ENCODE data around the gene ATP10A.

DNA sequence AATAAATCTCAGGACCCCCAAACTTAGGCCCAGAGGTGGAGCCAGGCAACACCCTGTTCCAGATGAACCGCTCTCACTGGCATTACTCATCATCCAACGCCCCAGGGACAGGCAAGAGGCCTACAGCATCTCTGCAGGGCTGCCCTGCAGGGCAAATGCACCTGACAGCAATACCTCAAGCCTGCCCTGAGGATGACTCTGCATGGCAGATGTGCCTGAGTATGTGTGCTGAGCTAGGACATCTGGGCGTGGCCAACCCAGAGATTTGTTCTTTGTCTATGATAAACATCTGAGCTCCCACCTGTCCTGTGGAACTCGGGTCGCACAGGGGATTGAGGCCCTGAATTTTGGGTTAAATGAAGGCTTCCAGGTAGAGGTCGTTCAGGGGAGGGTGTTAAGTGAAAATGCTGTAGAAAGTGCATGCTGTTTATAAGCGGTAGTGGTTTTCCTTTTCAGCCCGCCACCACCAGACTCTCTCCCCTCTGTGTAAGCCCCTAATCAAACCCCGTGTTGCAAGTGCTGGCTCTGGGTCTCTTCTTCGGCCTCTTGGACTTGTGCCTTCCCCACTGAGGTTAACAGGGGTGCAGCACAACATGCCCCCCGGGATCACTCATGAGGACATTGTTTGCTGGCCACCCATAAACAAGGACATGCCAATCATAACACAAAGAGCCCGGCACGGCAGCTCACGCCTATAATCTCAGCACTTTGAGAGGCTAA lies 92.3 kb downstream of the ATP10A start:
- no peak for TF ChIP-seq EP300 (IDR thresholded peaks at IDR 0.05)
- TF ChIP-seq, protein P1, sequence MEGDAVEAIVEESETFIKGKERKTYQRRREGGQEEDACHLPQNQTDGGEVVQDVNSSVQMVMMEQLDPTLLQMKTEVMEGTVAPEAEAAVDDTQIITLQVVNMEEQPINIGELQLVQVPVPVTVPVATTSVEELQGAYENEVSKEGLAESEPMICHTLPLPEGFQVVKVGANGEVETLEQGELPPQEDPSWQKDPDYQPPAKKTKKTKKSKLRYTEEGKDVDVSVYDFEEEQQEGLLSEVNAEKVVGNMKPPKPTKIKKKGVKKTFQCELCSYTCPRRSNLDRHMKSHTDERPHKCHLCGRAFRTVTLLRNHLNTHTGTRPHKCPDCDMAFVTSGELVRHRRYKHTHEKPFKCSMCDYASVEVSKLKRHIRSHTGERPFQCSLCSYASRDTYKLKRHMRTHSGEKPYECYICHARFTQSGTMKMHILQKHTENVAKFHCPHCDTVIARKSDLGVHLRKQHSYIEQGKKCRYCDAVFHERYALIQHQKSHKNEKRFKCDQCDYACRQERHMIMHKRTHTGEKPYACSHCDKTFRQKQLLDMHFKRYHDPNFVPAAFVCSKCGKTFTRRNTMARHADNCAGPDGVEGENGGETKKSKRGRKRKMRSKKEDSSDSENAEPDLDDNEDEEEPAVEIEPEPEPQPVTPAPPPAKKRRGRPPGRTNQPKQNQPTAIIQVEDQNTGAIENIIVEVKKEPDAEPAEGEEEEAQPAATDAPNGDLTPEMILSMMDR (IDR thresholded peaks at IDR 0.05), result no peak
- no peak for TF ChIP-seq POLR2A (IDR thresholded peaks at IDR 0.05)
- no peak for TF ChIP-seq POLR2AphosphoS5 (IDR thresholded peaks at IDR 0.05)
